NCI-H748 (cell line): Measurements from ENCODE around the gene IPO4.

Source experiments
- DNase-seq: peaks from one replicate; lab custom pipeline; 2025; ENCODE audit not compliant: unreplicated experiment; lab: John Stamatoyannopoulos, UW

IPO4 gene

GRCh38 chr14:24195186-24196070 lies 6.8 kb upstream of the IPO4 start, which contains the start of gene TM9SF1:
TSS of gene TM9SF1 (minus strand) at chr14:24195441. CDS start at chr14:24195019, 422 bp downstream.
- peak; percentile 85 for DNase-seq

- no peak for DNase-seq
Measured at GRCh38 chr14:24194873-24195185, 6.2 kb upstream of the IPO4 start.

GRCh38 chr14:24194186-24194872 lies 5.7 kb upstream of the IPO4 start:
- DNase-seq = no peak

GRCh38 chr14:24192933-24193332 lies 4.3 kb upstream of the IPO4 start:
- no peak for DNase-seq

GRCh38 chr14:24190416-24190815 lies 1.8 kb upstream of the IPO4 start:
- no peak for DNase-seq

GRCh38 chr14:24189460-24189859 lies 844 bp upstream of the IPO4 start:
- no peak for DNase-seq

- DNase-seq = no peak
Measured at GRCh38 chr14:24189059-24189375, 401 bp upstream of the IPO4 start.

GRCh38 chr14:24187539-24187915 lies 1.1 kb downstream of the IPO4 start:
- no peak for DNase-seq

GRCh38 chr14:24186831-24187538 lies 1.6 kb downstream of the IPO4 start:
- DNase-seq = no peak

GRCh38 chr14:24185741-24186140 lies 2.9 kb downstream of the IPO4 start:
- DNase-seq = no peak

GRCh38 chr14:24185026-24185425 lies 3.6 kb downstream of the IPO4 start:
- no peak for DNase-seq

GRCh38 chr14:24184104-24184970 lies 4.3 kb downstream of the IPO4 start:
- DNase-seq = no peak

GRCh38 chr14:24183014-24183481 lies 5.6 kb downstream of the IPO4 start:
- no peak for DNase-seq

- no peak for DNase-seq
Measured at GRCh38 chr14:24182110-24182882, 6.3 kb downstream of the IPO4 start.

GRCh38 chr14:24181371-24182077 lies 7.1 kb downstream of the IPO4 start:
- no peak for DNase-seq

GRCh38 chr14:24179961-24180796 lies 8.4 kb downstream of the IPO4 start:
- no peak for DNase-seq

- DNase-seq = no peak
Measured at GRCh38 chr14:24179294-24179960, 9.2 kb downstream of the IPO4 start.
